SU-DHL-6 (cell line): ENCODE measurements around the gene MAPK10.

Source experiments
- CTCF ChIP-seq: fragments of 200-600 bp; sonication (generic); IDR thresholded peaks from one replicate; pipeline ENCODE4 v1.5.1; 2017; ENCODE audit warnings: antibody characterized with exemption, mild to moderate bottlenecking, low read length, moderate library complexity; ENCODE audit not compliant: insufficient read depth, poor library complexity, severe bottlenecking
- EZH2phosphoT487 ChIP-seq: fragments of 200-600 bp; sonication (generic), shearing (Covaris generic); conservative IDR thresholded peaks from 2 replicates; pipeline ENCODE4 v1.6.1; 2018; ENCODE audit warnings: mild to moderate bottlenecking, antibody characterized with exemption, low read length, moderate library complexity, mixed read lengths

GRCh38 chr4:86307432-86307831 lies 52.4 kb downstream of the MAPK10 start:
- TF ChIP-seq CTCF (no peak), EZH2phosphoT487 (no peak)
